Osteocyte (in vitro differentiated cells): Measurements from ENCODE around the gene ANKRD33. TPM values are rescaled to one million over a fixed set of nuclear protein-coding genes. Genes with fewer than 3 reads are reported as not detected.

Source experiments
- DNase-seq: peaks from one replicate; pipeline ENCODE4 v3.0.0; 2021; ENCODE audit warnings: mixed read lengths; ENCODE audit not compliant: unreplicated experiment; ENCODE audit errors: extremely low spot score
- H3K27ac Mint-ChIP-seq: one replicate; pipeline ENCODE4 v1.8.0; 2021; ENCODE audit warnings: mild to moderate bottlenecking, mixed read lengths; ENCODE audit not compliant: unreplicated experiment
- H3K27me3 Mint-ChIP-seq: one replicate; pipeline ENCODE4 v1.8.0; 2021; ENCODE audit warnings: mixed read lengths; ENCODE audit not compliant: unreplicated experiment
- H3K36me3 Mint-ChIP-seq: one replicate; pipeline ENCODE4 v1.8.0; 2021; ENCODE audit warnings: mixed read lengths; ENCODE audit not compliant: unreplicated experiment
- H3K4me1 Mint-ChIP-seq: one replicate; pipeline ENCODE4 v1.8.0; 2021; ENCODE audit warnings: mixed read lengths; ENCODE audit not compliant: unreplicated experiment
- H3K4me3 Mint-ChIP-seq: one replicate; pipeline ENCODE4 v1.8.0; 2021; ENCODE audit warnings: mild to moderate bottlenecking, moderate library complexity, mixed read lengths; ENCODE audit not compliant: unreplicated experiment
- H3K9me3 Mint-ChIP-seq: one replicate; pipeline ENCODE4 v1.8.0; 2021; ENCODE audit warnings: mixed read lengths; ENCODE audit not compliant: unreplicated experiment
- total RNA-seq: library from RNA; stranded (reverse); gene quantifications from 2 replicates; pipeline ENCODE4 v1.2.1, GENCODE V29; 2021
- TF ChIP-seq, protein P1 (sequence below): fragments of 200-600 bp; sonication (generic); IDR thresholded peaks from 2 replicates; pipeline ENCODE4 v1.5.0; 2021; ENCODE audit warnings: antibody characterized with exemption, mild to moderate bottlenecking, moderate library complexity

ANKRD33 gene
- total RNA-seq, 1 donor from 2014 or later = not detected

GRCh38 chr12:51867796-51868428 is 20.0 kb upstream of the ANKRD33 start:
- Mint-ChIP-seq H3K27ac (no peak overlapping the region), H3K4me1 (peaks cover 58% of the 10 kb centered on the region), H3K4me3 (peak overlapping the region; percentile 47), H3K9me3 (no peaks in the 10 kb centered on the region), H3K27me3 (peaks cover 5% of the 10 kb centered on the region), H3K36me3 (no peaks in the 10 kb centered on the region)
- DNase-seq = no peak
- TF ChIP-seq, protein P1, sequence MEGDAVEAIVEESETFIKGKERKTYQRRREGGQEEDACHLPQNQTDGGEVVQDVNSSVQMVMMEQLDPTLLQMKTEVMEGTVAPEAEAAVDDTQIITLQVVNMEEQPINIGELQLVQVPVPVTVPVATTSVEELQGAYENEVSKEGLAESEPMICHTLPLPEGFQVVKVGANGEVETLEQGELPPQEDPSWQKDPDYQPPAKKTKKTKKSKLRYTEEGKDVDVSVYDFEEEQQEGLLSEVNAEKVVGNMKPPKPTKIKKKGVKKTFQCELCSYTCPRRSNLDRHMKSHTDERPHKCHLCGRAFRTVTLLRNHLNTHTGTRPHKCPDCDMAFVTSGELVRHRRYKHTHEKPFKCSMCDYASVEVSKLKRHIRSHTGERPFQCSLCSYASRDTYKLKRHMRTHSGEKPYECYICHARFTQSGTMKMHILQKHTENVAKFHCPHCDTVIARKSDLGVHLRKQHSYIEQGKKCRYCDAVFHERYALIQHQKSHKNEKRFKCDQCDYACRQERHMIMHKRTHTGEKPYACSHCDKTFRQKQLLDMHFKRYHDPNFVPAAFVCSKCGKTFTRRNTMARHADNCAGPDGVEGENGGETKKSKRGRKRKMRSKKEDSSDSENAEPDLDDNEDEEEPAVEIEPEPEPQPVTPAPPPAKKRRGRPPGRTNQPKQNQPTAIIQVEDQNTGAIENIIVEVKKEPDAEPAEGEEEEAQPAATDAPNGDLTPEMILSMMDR = no peak

- TF ChIP-seq, protein P1 = no peak
- Mint-ChIP-seq H3K27me3 (peaks cover 5% of the 10 kb centered on the region), H3K4me1 (peaks cover 49% of the 10 kb centered on the region), H3K36me3 (no peaks in the 10 kb centered on the region), H3K4me3 (peak overlapping the region; percentile 66), H3K27ac (no peak overlapping the region), H3K9me3 (no peaks in the 10 kb centered on the region)
- no peak for DNase-seq
Measured at GRCh38 chr12:51868821-51869495, 18.9 kb upstream of the ANKRD33 start.

DNA sequence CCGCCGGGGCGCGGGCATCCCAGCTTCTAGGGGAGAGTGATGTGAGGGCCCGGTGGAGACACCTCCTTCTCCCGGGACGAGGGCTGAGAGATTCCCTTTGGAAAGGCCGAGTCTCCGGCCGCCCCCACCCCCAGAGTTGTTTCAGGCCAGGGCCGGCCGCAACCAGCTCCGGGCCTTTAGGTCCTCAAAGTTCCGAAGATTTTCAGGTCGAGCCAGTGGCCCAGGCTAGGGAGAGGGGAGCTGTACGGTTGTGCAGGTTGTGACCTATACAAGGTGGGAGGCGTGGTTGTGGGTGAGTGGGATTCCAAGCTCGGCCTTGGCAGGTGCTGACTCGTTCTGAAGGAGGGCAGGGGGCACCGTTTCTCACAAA is 18.4 kb upstream of the ANKRD33 start:
- peaks cover 46% of the 10 kb centered on the region for H3K4me1 Mint-ChIP-seq
- H3K27ac Mint-ChIP-seq = no peak overlapping the region
- H3K9me3 Mint-ChIP-seq = no peaks in the 10 kb centered on the region
- TF ChIP-seq, protein P1 = no peak
- H3K36me3 Mint-ChIP-seq = no peaks in the 10 kb centered on the region
- peaks cover 5% of the 10 kb centered on the region for H3K27me3 Mint-ChIP-seq
- DNase-seq = no peak
- peak overlapping the region; percentile 27 for H3K4me3 Mint-ChIP-seq

- DNase-seq = no peak
- Mint-ChIP-seq H3K4me1 (peaks cover 42% of the 10 kb centered on the region), H3K9me3 (no peaks in the 10 kb centered on the region), H3K27ac (peak overlapping the region; percentile 3), H3K4me3 (peak overlapping the region; percentile 27), H3K36me3 (no peaks in the 10 kb centered on the region), H3K27me3 (peaks cover 5% of the 10 kb centered on the region)
- TF ChIP-seq, protein P1 = no peak
Measured at GRCh38 chr12:51869931-51870330, 18.0 kb upstream of the ANKRD33 start.

DNA sequence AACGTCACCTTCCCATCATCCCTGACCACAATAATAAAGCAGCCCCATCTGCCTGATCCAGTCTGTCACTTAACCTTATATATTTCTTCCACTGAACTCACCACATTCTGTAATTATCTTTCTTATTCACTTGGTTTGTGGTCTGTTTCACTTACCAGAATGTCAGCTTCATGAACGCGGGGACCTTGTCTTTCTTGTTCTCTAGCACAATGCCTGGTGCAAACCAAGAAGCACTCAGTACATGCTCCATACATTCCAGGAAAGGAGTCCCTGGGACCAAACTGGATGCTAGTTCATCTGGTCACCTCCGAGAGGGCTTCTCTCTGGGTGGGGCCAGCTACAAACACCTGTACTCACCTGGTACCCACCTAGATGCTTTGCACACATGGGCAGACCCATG is 17.4 kb upstream of the ANKRD33 start:
- peak overlapping the region; percentile 3 for H3K27ac Mint-ChIP-seq
- TF ChIP-seq, protein P1 = no peak
- peaks cover 5% of the 10 kb centered on the region for H3K27me3 Mint-ChIP-seq
- H3K9me3 Mint-ChIP-seq = no peaks in the 10 kb centered on the region
- peaks cover 36% of the 10 kb centered on the region for H3K4me1 Mint-ChIP-seq
- H3K36me3 Mint-ChIP-seq = no peaks in the 10 kb centered on the region
- H3K4me3 Mint-ChIP-seq = no peak overlapping the region
- DNase-seq = no peak
